HFFc6 (cell line): ENCODE data around the gene NELFA. TPM values are rescaled to one million over a fixed set of nuclear protein-coding genes. Genes with fewer than 3 reads are reported as not detected.
A peak's percentile ranks its signal among the peaks of the same experiment; 100 is the strongest.

Source experiments
- DNase-seq: peaks from one replicate; pipeline ENCODE4 v3.0.0-alpha.2; 2018
- H3K27ac Mint-ChIP-seq: 2 replicates; pipeline ENCODE4 v1.8.0; 2020; ENCODE audit warnings: mild to moderate bottlenecking, mixed read lengths
- H3K27me3 Mint-ChIP-seq: 2 replicates; pipeline ENCODE4 v1.8.0; 2021; ENCODE audit warnings: mild to moderate bottlenecking, moderate library complexity, mixed read lengths; ENCODE audit not compliant: insufficient read depth
- H3K36me3 Mint-ChIP-seq: 2 replicates; pipeline ENCODE4 v1.8.0; 2021; ENCODE audit warnings: low read depth, mixed read lengths
- H3K4me1 Mint-ChIP-seq: 2 replicates; pipeline ENCODE4 v1.8.0; 2020; ENCODE audit warnings: low read depth, mixed read lengths
- H3K4me3 Mint-ChIP-seq: 2 replicates; pipeline ENCODE4 v1.8.0; 2020; ENCODE audit warnings: mild to moderate bottlenecking, moderate library complexity, mixed read lengths
- H3K9me3 Mint-ChIP-seq: 2 replicates; pipeline ENCODE4 v1.8.0; 2020; ENCODE audit warnings: mild to moderate bottlenecking, mixed read lengths
- total RNA-seq, 6 experiments: library from RNA; stranded (reverse); fragmentation: NEBNext Ultra II Directional; extraction: Animal tissue kit (Norgen Biotek cat#: 25700); gene quantifications; 2 replicates in 1 of 6; 3 replicates in 5 of 6; pipeline ENCODE4 v1.2.3, GENCODE V29; 2021
- TF ChIP-seq, protein P1 (sequence below): fragments of 200-600 bp; sonication (generic); IDR thresholded peaks from 2 replicates; pipeline ENCODE4 v1.5.0; 2021; ENCODE audit warnings: antibody characterized with exemption, mild to moderate bottlenecking

The NELFA gene
- total RNA-seq, 6 experiments from 2014 or later: 19.2 to 21.2 (median 20.2) TPM

DNA sequence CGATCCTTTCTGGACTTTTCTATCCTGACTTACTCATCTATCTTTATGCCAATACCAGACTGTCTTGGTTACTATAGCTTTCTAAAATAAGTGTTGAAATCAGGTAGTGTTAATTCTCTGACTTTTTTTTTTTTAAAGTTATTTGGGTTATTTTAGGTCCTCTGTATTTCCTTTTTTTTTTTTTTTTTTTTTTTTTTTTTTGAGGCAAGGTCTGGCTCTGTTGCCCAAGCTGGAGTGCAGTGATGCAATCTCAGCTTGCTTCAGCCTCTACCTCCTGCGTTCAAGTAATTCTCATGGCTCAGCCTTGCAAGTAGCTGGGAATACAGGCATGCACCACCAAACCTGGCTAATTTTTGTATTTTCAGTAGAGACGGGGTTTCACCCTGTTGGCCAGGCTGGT lies 2.8 kb upstream of the NELFA start:
- H3K36me3 Mint-ChIP-seq: peaks cover 6% of the 10 kb centered on the region; the same call in 1 of the 2 replicates
- no peak overlapping the region for H3K27ac Mint-ChIP-seq
- H3K4me1 Mint-ChIP-seq: peaks cover 18% of the 10 kb centered on the region
- DNase-seq: no peak
- TF ChIP-seq, protein P1, sequence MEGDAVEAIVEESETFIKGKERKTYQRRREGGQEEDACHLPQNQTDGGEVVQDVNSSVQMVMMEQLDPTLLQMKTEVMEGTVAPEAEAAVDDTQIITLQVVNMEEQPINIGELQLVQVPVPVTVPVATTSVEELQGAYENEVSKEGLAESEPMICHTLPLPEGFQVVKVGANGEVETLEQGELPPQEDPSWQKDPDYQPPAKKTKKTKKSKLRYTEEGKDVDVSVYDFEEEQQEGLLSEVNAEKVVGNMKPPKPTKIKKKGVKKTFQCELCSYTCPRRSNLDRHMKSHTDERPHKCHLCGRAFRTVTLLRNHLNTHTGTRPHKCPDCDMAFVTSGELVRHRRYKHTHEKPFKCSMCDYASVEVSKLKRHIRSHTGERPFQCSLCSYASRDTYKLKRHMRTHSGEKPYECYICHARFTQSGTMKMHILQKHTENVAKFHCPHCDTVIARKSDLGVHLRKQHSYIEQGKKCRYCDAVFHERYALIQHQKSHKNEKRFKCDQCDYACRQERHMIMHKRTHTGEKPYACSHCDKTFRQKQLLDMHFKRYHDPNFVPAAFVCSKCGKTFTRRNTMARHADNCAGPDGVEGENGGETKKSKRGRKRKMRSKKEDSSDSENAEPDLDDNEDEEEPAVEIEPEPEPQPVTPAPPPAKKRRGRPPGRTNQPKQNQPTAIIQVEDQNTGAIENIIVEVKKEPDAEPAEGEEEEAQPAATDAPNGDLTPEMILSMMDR: no peak
- H3K27me3 Mint-ChIP-seq: peaks cover 8% of the 10 kb centered on the region; the same call in 1 of the 2 replicates
- no peak overlapping the region for H3K4me3 Mint-ChIP-seq
- no peaks in the 10 kb centered on the region for H3K9me3 Mint-ChIP-seq

- peaks cover 18% of the 10 kb centered on the region for H3K4me1 Mint-ChIP-seq
- peak overlapping the region; percentile 93 for H3K4me3 Mint-ChIP-seq
- peak overlapping the region; percentile 62 for H3K27ac Mint-ChIP-seq
- peaks cover 7% of the 10 kb centered on the region; the same call in 1 of the 2 replicates for H3K36me3 Mint-ChIP-seq
- DNase-seq: peak; percentile 60
- H3K27me3 Mint-ChIP-seq: peaks cover 8% of the 10 kb centered on the region; the same call in 1 of the 2 replicates
- no peaks in the 10 kb centered on the region for H3K9me3 Mint-ChIP-seq
- TF ChIP-seq, protein P1: no peak; the same call in 1 of the 2 replicates
Measured at GRCh38 chr4:2009651-2010233, 968 bp upstream of the NELFA start.

DNA sequence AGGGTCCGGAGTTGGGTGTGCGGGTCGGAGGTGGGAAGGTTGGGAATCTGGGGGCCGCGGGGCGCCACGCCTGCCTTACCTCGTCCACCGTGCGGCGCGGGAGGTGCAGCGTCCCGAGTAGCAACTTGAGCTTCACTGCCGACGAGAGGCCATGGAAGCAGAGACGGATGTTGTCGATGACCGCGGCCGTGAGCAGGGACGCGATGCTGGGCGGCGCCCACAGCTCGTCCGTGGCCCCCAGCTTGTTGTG lies 178 bp downstream of the NELFA start:
- H3K9me3 Mint-ChIP-seq: no peaks in the 10 kb centered on the region
- H3K4me1 Mint-ChIP-seq: peaks cover 18% of the 10 kb centered on the region
- peaks cover 7% of the 10 kb centered on the region; the same call in 1 of the 2 replicates for H3K36me3 Mint-ChIP-seq
- H3K27me3 Mint-ChIP-seq: 0 out of 2 replicates have a peak, but pooled peaks cover under 1% of the 10 kb centered on the region
- TF ChIP-seq, protein P1: no peak
- H3K27ac Mint-ChIP-seq: peak overlapping the region; percentile 74
- DNase-seq: no peak
- H3K4me3 Mint-ChIP-seq: peak overlapping the region; percentile 93

DNA sequence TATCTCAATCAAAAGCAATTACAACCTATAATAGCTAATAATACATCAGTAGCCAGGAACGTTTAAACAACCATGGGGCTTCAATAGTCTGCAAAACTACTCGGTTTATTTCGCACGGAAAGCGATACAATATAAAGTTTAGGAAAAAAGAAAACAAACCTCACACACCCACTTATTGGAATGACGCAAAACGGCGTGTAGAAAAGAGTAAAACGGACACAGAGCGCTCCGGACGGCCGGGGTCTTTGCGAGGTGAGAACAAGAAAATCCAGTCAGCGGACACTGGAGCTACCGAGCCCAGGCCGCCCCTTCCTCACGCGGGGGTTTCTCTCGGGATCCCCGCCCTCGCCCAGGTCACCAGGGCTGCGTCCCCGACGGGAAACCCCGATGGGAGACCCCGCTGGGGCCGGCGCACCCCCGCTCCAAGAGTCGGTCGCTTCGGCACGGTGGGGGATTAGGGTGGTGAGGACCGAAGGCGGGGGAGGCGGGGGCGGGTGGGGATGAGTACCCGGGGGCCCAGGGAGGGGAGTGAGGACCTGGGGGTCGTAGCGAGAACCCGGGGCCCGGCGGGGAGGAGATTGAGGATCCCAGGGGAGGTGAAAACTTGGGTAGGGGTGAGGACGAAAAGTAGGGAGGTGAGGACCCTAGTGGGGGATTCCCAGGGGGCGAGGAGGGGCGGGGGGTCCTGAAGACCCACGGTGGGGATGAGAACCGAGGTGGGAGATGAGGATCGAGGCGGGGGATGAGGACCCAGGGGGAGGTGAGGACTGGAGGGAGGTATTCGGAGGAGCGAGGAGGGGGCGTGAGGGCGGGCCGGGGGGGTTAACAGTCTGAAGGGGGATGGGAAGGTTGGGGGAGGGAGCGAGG lies 737 bp downstream of the NELFA start:
- DNase-seq: no peak
- Mint-ChIP-seq H3K27ac (peak overlapping the region; percentile 80), H3K4me3 (peak overlapping the region; percentile 93), H3K36me3 (peaks cover 12% of the 10 kb centered on the region), H3K9me3 (no peaks in the 10 kb centered on the region), H3K4me1 (peaks cover 18% of the 10 kb centered on the region), H3K27me3 (no peaks in the 10 kb centered on the region)
- TF ChIP-seq, protein P1: no peak

DNA sequence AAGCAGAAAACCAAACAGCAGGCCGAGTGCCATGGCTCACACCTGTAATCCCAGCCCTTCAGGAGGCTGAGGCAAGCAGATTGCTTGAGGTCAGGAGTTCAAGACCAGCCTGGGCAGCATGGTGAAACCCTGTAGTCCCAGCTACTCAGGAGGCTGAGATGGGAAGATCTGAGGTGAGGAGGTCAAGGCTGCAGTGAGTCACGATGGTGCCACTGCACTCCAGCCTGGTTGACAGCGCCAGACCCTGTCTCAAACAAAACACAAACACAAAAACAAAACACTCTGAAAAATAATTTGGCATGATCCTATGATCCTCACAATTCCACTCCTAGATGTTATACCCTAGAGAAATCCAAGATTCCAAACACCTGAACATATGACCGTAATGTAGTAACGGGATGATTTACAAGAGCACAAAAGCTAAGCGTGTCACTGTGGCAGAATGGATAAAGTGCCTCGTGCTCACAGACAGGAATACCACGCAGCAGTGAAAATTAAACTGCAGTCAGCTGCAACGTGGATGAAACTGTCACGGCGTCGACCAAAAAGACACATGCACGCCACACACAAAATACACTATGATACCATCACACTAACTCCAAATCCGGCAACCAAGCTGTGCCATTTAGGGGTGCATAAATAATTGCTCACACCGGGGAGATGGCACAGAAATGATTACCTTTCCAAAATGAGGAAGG lies 1.7 kb downstream of the NELFA start:
- no peak overlapping the region; the same call in 1 of the 2 replicates for H3K27ac Mint-ChIP-seq
- H3K4me1 Mint-ChIP-seq: peaks cover 18% of the 10 kb centered on the region
- H3K4me3 Mint-ChIP-seq: peak overlapping the region; percentile 93
- DNase-seq: no peak
- TF ChIP-seq, protein P1: no peak
- H3K27me3 Mint-ChIP-seq: no peaks in the 10 kb centered on the region
- no peaks in the 10 kb centered on the region for H3K9me3 Mint-ChIP-seq
- peaks cover 21% of the 10 kb centered on the region for H3K36me3 Mint-ChIP-seq
